Measurements from ENCODE around the gene RTF1.
"Not testable (repeated sequence)": the region's sequence is repeated elsewhere in the genome, so short reads cannot be mapped to it uniquely, and the experiment has no call there.

The RTF1 gene

GRCh38 chr15:41416742-41417417 is at the start of gene RTF1:
Gene RTF1 (plus strand): TSS chr15:41417095. CDS start chr15:41417116, 21 bp downstream.
- DNase-seq (ENCODE audit: low read depth), result peak; percentile 76

GRCh38 chr15:41367418-41367817 is 49.5 kb upstream of the RTF1 start:
- no peak for DNase-seq (ENCODE audit: low read depth)

GRCh38 chr15:41377978-41378377 is 38.9 kb upstream of the RTF1 start:
- DNase-seq (ENCODE audit: low read depth), result no peak

- DNase-seq (ENCODE audit: low read depth), result not testable (repeated sequence)
These were observed 32.7 kb upstream of the RTF1 start for GRCh38 chr15:41383974-41384749.

- DNase-seq (ENCODE audit: low read depth), result no peak
These were observed 29.2 kb upstream of the RTF1 start for GRCh38 chr15:41387646-41388045.

- DNase-seq (ENCODE audit: low read depth), result no peak
These were observed 24.2 kb upstream of the RTF1 start for GRCh38 chr15:41392659-41393058.

GRCh38 chr15:41394924-41395323 is 22.0 kb upstream of the RTF1 start:
- DNase-seq (ENCODE audit: low read depth), result no peak

GRCh38 chr15:41396111-41396510 is 20.8 kb upstream of the RTF1 start:
- DNase-seq (ENCODE audit: low read depth), result no peak

GRCh38 chr15:41401904-41402267 is 15.0 kb upstream of the RTF1 start:
- no peak for DNase-seq (ENCODE audit: low read depth)

- DNase-seq (ENCODE audit: low read depth), result no peak
These were observed 9.6 kb upstream of the RTF1 start for GRCh38 chr15:41407341-41407740.

GRCh38 chr15:41408234-41408641 is 8.7 kb upstream of the RTF1 start:
- peak; percentile 56 for DNase-seq (ENCODE audit: low read depth)

GRCh38 chr15:41411031-41411430 is 5.9 kb upstream of the RTF1 start:
- DNase-seq (ENCODE audit: low read depth), result no peak

GRCh38 chr15:41411441-41411840 is 5.5 kb upstream of the RTF1 start:
- no peak for DNase-seq (ENCODE audit: low read depth)

GRCh38 chr15:41416128-41416741 is 660 bp upstream of the RTF1 start:
- no peak for DNase-seq (ENCODE audit: low read depth)

- DNase-seq (ENCODE audit: low read depth), result peak; percentile 7
These were observed 712 bp downstream of the RTF1 start for GRCh38 chr15:41417418-41418195.

GRCh38 chr15:41423979-41424659 is 7.2 kb downstream of the RTF1 start:
- no peak for DNase-seq (ENCODE audit: low read depth)

- no peak for DNase-seq (ENCODE audit: low read depth)
These were observed 7.9 kb downstream of the RTF1 start for GRCh38 chr15:41424809-41425208.

GRCh38 chr15:41425907-41426306 is 9.0 kb downstream of the RTF1 start:
- DNase-seq (ENCODE audit: low read depth), result not testable (repeated sequence)

- no peak for DNase-seq (ENCODE audit: low read depth)
These were observed 12.4 kb downstream of the RTF1 start for GRCh38 chr15:41429003-41429890.

- no peak for DNase-seq (ENCODE audit: low read depth)
These were observed 18.3 kb downstream of the RTF1 start for GRCh38 chr15:41435037-41435786.
